ENCODE measurements around the gene NEK11.
"Not testable (repeated sequence)": the region's sequence is repeated elsewhere in the genome, so short reads cannot be mapped to it uniquely, and the experiment has no call there.

The NEK11 gene

GRCh38 chr3:131356006-131356595, 329.4 kb downstream of the NEK11 start:
- DNase-seq (ENCODE audit: low spot score) = no peak

- no peak for DNase-seq (ENCODE audit: low spot score)
Measured at GRCh38 chr3:131357275-131357674, 330.6 kb downstream of the NEK11 start.

GRCh38 chr3:131360191-131360755, 333.6 kb downstream of the NEK11 start:
- peak; percentile 9 for DNase-seq (ENCODE audit: low spot score)

GRCh38 chr3:131361066-131361463, 334.4 kb downstream of the NEK11 start:
- DNase-seq (ENCODE audit: low spot score) = not testable (repeated sequence)

- no peak for DNase-seq (ENCODE audit: low spot score)
Measured at GRCh38 chr3:131361464-131362421, 335.1 kb downstream of the NEK11 start.

GRCh38 chr3:131363275-131363674, 336.6 kb downstream of the NEK11 start:
- DNase-seq (ENCODE audit: low spot score) = no peak

- no peak for DNase-seq (ENCODE audit: low spot score)
Measured at GRCh38 chr3:131370935-131371687, 344.4 kb downstream of the NEK11 start.

GRCh38 chr3:131371688-131372066, 345.0 kb downstream of the NEK11 start:
- no peak for DNase-seq (ENCODE audit: low spot score)

- DNase-seq (ENCODE audit: low spot score) = no peak
Measured at GRCh38 chr3:131374741-131375140, 348.1 kb downstream of the NEK11 start.

- not testable (repeated sequence) for DNase-seq (ENCODE audit: low spot score)
Measured at GRCh38 chr3:131380821-131381444, 354.3 kb downstream of the NEK11 start.

GRCh38 chr3:131381445-131382291, 355.0 kb downstream of the NEK11 start, which contains the start of gene NUDT16:
Gene NUDT16, plus strand, starts transcription at chr3:131381774. Its CDS starts 31 bp downstream, at chr3:131381805.
- DNase-seq (ENCODE audit: low spot score) = peak; percentile 98

GRCh38 chr3:131386429-131387165, 359.9 kb downstream of the NEK11 start:
- no peak for DNase-seq (ENCODE audit: low spot score)

GRCh38 chr3:131387796-131388489, 361.3 kb downstream of the NEK11 start:
- DNase-seq (ENCODE audit: low spot score) = no peak

- DNase-seq (ENCODE audit: low spot score) = no peak
Measured at GRCh38 chr3:131388490-131388799, 361.8 kb downstream of the NEK11 start.

GRCh38 chr3:131390331-131390730, 363.7 kb downstream of the NEK11 start:
- no peak for DNase-seq (ENCODE audit: low spot score)

GRCh38 chr3:131393051-131393450, 366.4 kb downstream of the NEK11 start:
- DNase-seq (ENCODE audit: low spot score) = no peak

GRCh38 chr3:131393868-131394267, 367.2 kb downstream of the NEK11 start:
- no peak for DNase-seq (ENCODE audit: low spot score)

GRCh38 chr3:131394400-131394799, 367.7 kb downstream of the NEK11 start:
- DNase-seq (ENCODE audit: low spot score) = no peak

GRCh38 chr3:131396170-131396569, 369.5 kb downstream of the NEK11 start:
- DNase-seq (ENCODE audit: low spot score) = no peak
